H1 (cell line): Measurements from ENCODE around the gene USP9Y. TPM values are rescaled to one million over a fixed set of nuclear protein-coding genes. Genes with fewer than 3 reads are reported as not detected.

ENCODE experiments used
- CTCF ChIA-PET: fragments of 300-600 bp; sonication (Branson Sonifier 250); formaldehyde crosslinking; loops from one replicate; lab custom pipeline; 2021; ENCODE audit not compliant: partially characterized antibody; lab: Charles Lee
- POLR2A ChIA-PET: fragments of 300-600 bp; sonication (Branson Sonifier 250); formaldehyde crosslinking; loops from one replicate; lab custom pipeline; 2021; ENCODE audit warnings: inconsistent platforms; ENCODE audit not compliant: partially characterized antibody; lab: Charles Lee
- DNase-seq, 2 experiments: peaks; one replicate each; pipeline versions ENCODE4 v3.0.0 to v3.0.0-alpha.2; 2010 to 2022; ENCODE audit warnings: low spot score in 2 of 2, low read depth in 1 of 2, mixed read lengths in 1 of 2
- FAIRE-seq: peaks from 2 replicates; lab custom pipeline; 2011; peaks lifted over from hg19 to GRCh38; lab: Jason Lieb, UNC
- H2AFZ ChIP-seq: 2 replicates; pipeline ENCODE4 v1.8.1; 2012; ENCODE audit warnings: low read length, inconsistent platforms
- H2AK5ac ChIP-seq: 2 replicates; pipeline ENCODE4 v1.6.1; 2013; ENCODE audit warnings: low read depth, low read length
- H2BK120ac ChIP-seq: replicated peaks from 2 replicates; pipeline ENCODE3; 2013; ENCODE audit warnings: low read depth, low read length, inconsistent platforms
- H2BK12ac ChIP-seq: 2 replicates; pipeline ENCODE4 v1.6.1; 2013; ENCODE audit warnings: low read depth, low read length
- H2BK15ac ChIP-seq: 2 replicates; pipeline ENCODE4 v1.6.1; 2013; ENCODE audit warnings: low read length
- H2BK20ac ChIP-seq: 2 replicates; pipeline ENCODE4 v1.6.1; 2013; ENCODE audit warnings: low read length
- H2BK5ac ChIP-seq: 2 replicates; pipeline ENCODE4 v1.6.1; 2013; ENCODE audit warnings: low read depth, low read length
- H3K14ac ChIP-seq: 2 replicates; pipeline ENCODE4 v1.6.1; 2013; ENCODE audit warnings: inconsistent platforms; ENCODE audit not compliant: insufficient read length
- H3K18ac ChIP-seq: 2 replicates; pipeline ENCODE4 v1.6.1; 2013; ENCODE audit warnings: low read length; ENCODE audit errors: extremely low read depth
- H3K23ac ChIP-seq: 2 replicates; pipeline ENCODE4 v1.6.1; 2013; ENCODE audit warnings: inconsistent platforms; ENCODE audit not compliant: insufficient read length
- H3K23me2 ChIP-seq: 2 replicates; pipeline ENCODE4 v1.6.1; 2013; ENCODE audit warnings: low read depth, low read length
- H3K27ac ChIP-seq: 2 replicates; pipeline ENCODE4 v1.6.1; 2011; ENCODE audit warnings: low read depth, low read length, inconsistent platforms
- H3K27me3 ChIP-seq, 4 experiments: replicated peaks in 1 of 4; 1 replicate in 1 of 4; 2 replicates in 3 of 4; pipeline versions ENCODE4 v1.6.1 to v1.8.1; 2011 to 2013; ENCODE audit warnings: low read length in 3 of 4, mild to moderate bottlenecking in 3 of 4, inconsistent platforms in 2 of 4, mixed read lengths in 2 of 4, moderate library complexity in 1 of 4; ENCODE audit not compliant: control insufficient read depth in 3 of 4, insufficient read depth in 3 of 4; ENCODE audit errors: extremely low read depth in 1 of 4
- H3K36me3 ChIP-seq, 4 experiments: 2 replicates each; pipeline versions ENCODE4 v1.6.1 to v1.8.1; 2011 to 2013; ENCODE audit warnings: mild to moderate bottlenecking in 4 of 4, low read length in 3 of 4, moderate library complexity in 2 of 4, control low read depth in 1 of 4, inconsistent platforms in 1 of 4; ENCODE audit not compliant: insufficient read depth in 4 of 4, control insufficient read depth in 2 of 4
- H3K4ac ChIP-seq: replicated peaks from 2 replicates; pipeline ENCODE3; 2013; ENCODE audit warnings: low read length, low read depth, mixed read lengths, inconsistent platforms; ENCODE audit not compliant: insufficient read length
- H3K4me1 ChIP-seq, 4 experiments: replicated peaks in 1 of 4; 1 replicate in 1 of 4; 2 replicates in 3 of 4; pipeline versions ENCODE4 v1.6.1 to v1.8.1; 2011 to 2013; ENCODE audit warnings: low read length in 3 of 4, inconsistent platforms in 2 of 4, mixed read lengths in 1 of 4; ENCODE audit not compliant: insufficient read depth in 4 of 4, control insufficient read depth in 3 of 4
- H3K4me2 ChIP-seq, 2 experiments: 2 replicates each; pipeline versions ENCODE4 v1.6.1 to v1.8.1; 2011 to 2013; ENCODE audit warnings: low read depth in 2 of 2, low read length in 2 of 2, control low read depth in 1 of 2, inconsistent platforms in 1 of 2, mild to moderate bottlenecking in 1 of 2; ENCODE audit not compliant: insufficient read depth in 1 of 2
- H3K4me3 ChIP-seq, 4 experiments: fragments of 200-600, 300-600 bp in 1 of 4; sonication (generic), shearing (Covaris generic), sonication (Bioruptor Twin) in 1 of 4; 2 replicates each; pipeline versions ENCODE4 v1.5.1 to v1.8.1; 2011 to 2016; ENCODE audit warnings: low read length in 4 of 4, low read depth in 3 of 4, control low read depth in 2 of 4, inconsistent platforms in 2 of 4, mild to moderate bottlenecking in 2 of 4, mixed read lengths in 1 of 4, moderate library complexity in 1 of 4; ENCODE audit not compliant: insufficient read depth in 2 of 4; ENCODE audit errors: extremely low read depth in 1 of 4
- H3K56ac ChIP-seq: replicated peaks from 2 replicates; pipeline ENCODE3; 2013; ENCODE audit warnings: low read depth, mild to moderate bottlenecking, mixed read lengths, low read length, inconsistent platforms; ENCODE audit not compliant: insufficient read length
- H3K79me1 ChIP-seq: 2 replicates; pipeline ENCODE4 v1.6.1; 2013; ENCODE audit warnings: low read depth, low read length, control low read depth
- H3K79me2 ChIP-seq, 2 experiments: 2 replicates each; pipeline versions ENCODE4 v1.6.1 to v1.8.1; 2012 to 2013; ENCODE audit warnings: low read length in 2 of 2, mild to moderate bottlenecking in 2 of 2, inconsistent platforms in 1 of 2; ENCODE audit not compliant: insufficient read depth in 2 of 2, control insufficient read depth in 1 of 2
- H3K9ac ChIP-seq, 4 experiments: replicated peaks in 1 of 4; 1 replicate in 1 of 4; 2 replicates in 3 of 4; pipeline versions ENCODE4 v1.6.1 to v1.8.1; 2011 to 2013; ENCODE audit warnings: low read depth in 3 of 4, low read length in 3 of 4, control low read depth in 2 of 4, mild to moderate bottlenecking in 2 of 4, moderate library complexity in 2 of 4, inconsistent platforms in 1 of 4; ENCODE audit errors: extremely low read depth in 1 of 4
- H3K9me3 ChIP-seq, 2 experiments: 2 replicates each; pipeline versions ENCODE4 v1.6.1 to v1.8.1; 2012 to 2013; ENCODE audit warnings: mild to moderate bottlenecking in 2 of 2, moderate library complexity in 2 of 2, control low read depth in 1 of 2, inconsistent platforms in 1 of 2, low read depth in 1 of 2, low read length in 1 of 2, mixed read lengths in 1 of 2; ENCODE audit not compliant: insufficient read depth in 2 of 2
- H4K20me1 ChIP-seq, 2 experiments: replicated peaks in 1 of 2; 2 replicates each; pipeline versions ENCODE3 to v1.8.1; 2011 to 2013; ENCODE audit warnings: inconsistent platforms in 2 of 2, low read length in 2 of 2, mild to moderate bottlenecking in 1 of 2; ENCODE audit not compliant: insufficient read depth in 2 of 2, control insufficient read depth in 1 of 2
- H4K5ac ChIP-seq: 2 replicates; pipeline ENCODE4 v1.6.1; 2013; ENCODE audit warnings: low read length, low read depth, mixed read lengths, inconsistent platforms; ENCODE audit not compliant: insufficient read length
- H4K8ac ChIP-seq: 2 replicates; pipeline ENCODE4 v1.8.0; 2013; ENCODE audit warnings: mild to moderate bottlenecking, moderate library complexity, low read length, inconsistent platforms; ENCODE audit not compliant: insufficient read depth; ENCODE audit errors: extremely low read depth
- H4K91ac ChIP-seq: replicated peaks from 2 replicates; pipeline ENCODE3; 2013; ENCODE audit warnings: low read length, mixed read lengths, inconsistent platforms; ENCODE audit not compliant: insufficient read length
- ATF2 ChIP-seq: IDR thresholded peaks from 2 replicates; pipeline ENCODE4 v1.6.1; 2012; ENCODE audit warnings: low read length, inconsistent platforms
- ATF3 ChIP-seq: IDR thresholded peaks from 2 replicates; pipeline ENCODE4 v1.6.1; 2011; ENCODE audit warnings: low read depth, mild to moderate bottlenecking, low read length; ENCODE audit not compliant: insufficient read depth
- BACH1 ChIP-seq: IDR thresholded peaks from 2 replicates; pipeline ENCODE4 v1.6.1; 2012; ENCODE audit warnings: low read length, improper control_type of control experiment
- CEBPB ChIP-seq: IDR thresholded peaks from 2 replicates; pipeline ENCODE4 v1.6.1; 2012; ENCODE audit warnings: low read depth, low read length
- NANOG ChIP-seq: IDR thresholded peaks from 2 replicates; pipeline ENCODE4 v1.6.1; 2011; ENCODE audit warnings: low read length, low read depth, mild to moderate bottlenecking, inconsistent platforms; ENCODE audit not compliant: insufficient read depth, poor library complexity, severe bottlenecking
- POU5F1 ChIP-seq: IDR thresholded peaks from 2 replicates; pipeline ENCODE4 v1.6.1; 2011; ENCODE audit warnings: low read depth, mild to moderate bottlenecking, low read length, moderate library complexity
- SIRT6 ChIP-seq: IDR thresholded peaks from one replicate; pipeline ENCODE4 v1.7.1; 2012; ENCODE audit warnings: low read length, inconsistent platforms
- TAF1 ChIP-seq: IDR thresholded peaks from 2 replicates; pipeline ENCODE4 v1.6.1; 2011; ENCODE audit warnings: mild to moderate bottlenecking, low read depth, low read length
- WGBS, 2 experiments: shearing (Covaris generic) in 1 of 2; methylation state at CpG; one replicate each; pipeline versions ENCODE4 v1.1.6 to v1.1.7; 2013 to 2015; ENCODE audit warnings: low lambda C conversion rate in 2 of 2, mixed read lengths in 2 of 2, inconsistent platforms in 1 of 2, low coverage in 1 of 2, missing lambda C conversion rate in 1 of 2; ENCODE audit not compliant: insufficient replicate concordance in 2 of 2, insufficient coverage in 1 of 2, insufficient read length in 1 of 2; ENCODE audit errors: extremely low coverage in 1 of 2, missing lambda C conversion rate in 1 of 2; 5-methylcytosine and 5-hydroxymethylcytosine counted together
- polyA plus RNA-seq, 7 experiments: library from polyadenylated mRNA; depleted of rRNA in 3 of 7; stranded (reverse) in 5 of 7; unstranded in 2 of 7; fragments of >200 nt in 5 of 7; fragments of 200-250 nt in 2 of 7; gene quantifications; 1 replicate in 5 of 7; 2 replicates in 1 of 7; 4 replicates in 1 of 7; pipeline versions ENCODE4 v1.2.1 to v1.2.3, GENCODE V29; 2011 to 2013; ENCODE audit warnings: missing spikeins in 2 of 7, mixed read lengths in 2 of 7
- total RNA-seq: library from RNA; stranded (reverse); fragmentation: NEBNext Ultra II Directional; extraction: Animal tissue kit (Norgen Biotek cat#: 25700); gene quantifications from 2 replicates; pipeline ENCODE4 v1.2.1, GENCODE V29; 2021
- TF ChIP-seq, protein P1 (sequence below), 3 experiments: IDR thresholded peaks; 1 replicate in 2 of 3; 2 replicates in 1 of 3; pipeline versions ENCODE4 v1.5.1 to v1.6.1; 2011; ENCODE audit warnings: low read length in 3 of 3, mild to moderate bottlenecking in 3 of 3, inconsistent platforms in 2 of 3, low read depth in 1 of 3, moderate library complexity in 1 of 3; ENCODE audit not compliant: insufficient read depth in 1 of 3; ENCODE audit errors: control extremely low read depth in 1 of 3

The USP9Y gene
- total and polyA plus RNA-seq, 2 of the 8 experiments (the other 6 are each of a cell fraction or from before 2014, with no cell fraction given): 28.3 to 34.1 TPM

GRCh38 chrY:12681535-12681934, 19.5 kb upstream of the USP9Y start:
- FAIRE-seq: no peak
- no peaks in the 10 kb centered on the region for H3K79me1 ChIP-seq
- TF ChIP-seq POU5F1: no peak
- TF ChIP-seq TAF1: no peak
- no peak for TF ChIP-seq SIRT6
- no peak for TF ChIP-seq ATF2
- no peak for TF ChIP-seq CEBPB
- no peak for TF ChIP-seq NANOG
- TF ChIP-seq, protein P1, sequence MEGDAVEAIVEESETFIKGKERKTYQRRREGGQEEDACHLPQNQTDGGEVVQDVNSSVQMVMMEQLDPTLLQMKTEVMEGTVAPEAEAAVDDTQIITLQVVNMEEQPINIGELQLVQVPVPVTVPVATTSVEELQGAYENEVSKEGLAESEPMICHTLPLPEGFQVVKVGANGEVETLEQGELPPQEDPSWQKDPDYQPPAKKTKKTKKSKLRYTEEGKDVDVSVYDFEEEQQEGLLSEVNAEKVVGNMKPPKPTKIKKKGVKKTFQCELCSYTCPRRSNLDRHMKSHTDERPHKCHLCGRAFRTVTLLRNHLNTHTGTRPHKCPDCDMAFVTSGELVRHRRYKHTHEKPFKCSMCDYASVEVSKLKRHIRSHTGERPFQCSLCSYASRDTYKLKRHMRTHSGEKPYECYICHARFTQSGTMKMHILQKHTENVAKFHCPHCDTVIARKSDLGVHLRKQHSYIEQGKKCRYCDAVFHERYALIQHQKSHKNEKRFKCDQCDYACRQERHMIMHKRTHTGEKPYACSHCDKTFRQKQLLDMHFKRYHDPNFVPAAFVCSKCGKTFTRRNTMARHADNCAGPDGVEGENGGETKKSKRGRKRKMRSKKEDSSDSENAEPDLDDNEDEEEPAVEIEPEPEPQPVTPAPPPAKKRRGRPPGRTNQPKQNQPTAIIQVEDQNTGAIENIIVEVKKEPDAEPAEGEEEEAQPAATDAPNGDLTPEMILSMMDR (IDR thresholded peaks at IDR 0.05; ENCODE audit: control extremely low read depth in 1 of 3, insufficient read depth in 1 of 3, low read depth in 1 of 3, low read length in 3 of 3): no peak
- no peak for TF ChIP-seq BACH1
- no peak for TF ChIP-seq ATF3

More at GRCh38 chrY:12681535-12681934, 19.5 kb upstream of the USP9Y start:
- no peak overlapping the region for H2BK120ac ChIP-seq
- H3K79me2 ChIP-seq: peaks cover 0 to 93% of the 10 kb centered on the region in 2 experiments; a peak in 2 of 4 replicates
- H3K56ac ChIP-seq: no peak overlapping the region
- no peak overlapping the region for H2BK15ac ChIP-seq
- H2AK5ac ChIP-seq: no peak overlapping the region
- H2BK20ac ChIP-seq: no peak overlapping the region
- peaks cover 0 to 11% (median 2%) of the 10 kb centered on the region in 4 experiments; a peak in 2 of 8 replicates for H3K36me3 ChIP-seq
- H3K23ac ChIP-seq: no peak overlapping the region
- H2BK12ac ChIP-seq: no peak overlapping the region
- peak overlapping the region in 1 of 2 experiments; percentile 38; a peak in 2 of 4 replicates for H3K4me2 ChIP-seq
- no peaks in the 10 kb centered on the region for H3K27me3 ChIP-seq
- POLR2A ChIA-PET: interaction anchor here (1.1 to 1.5 kb wide), 2 partner anchors 11 to 16 kb away, joined by 3 to 4 read pairs; no protein-coding TSS in a partner anchor
- no peak for DNase-seq
- H3K27ac ChIP-seq: no peak overlapping the region
- H3K14ac ChIP-seq: no peak overlapping the region
- peaks cover 0 to 19% (median 0%) of the 10 kb centered on the region in 4 experiments; a peak in 4 of 7 replicates for H3K4me1 ChIP-seq
- H4K5ac ChIP-seq: no peak overlapping the region
- H3K4me3 ChIP-seq: no peak overlapping the region
- no peak overlapping the region for H2BK5ac ChIP-seq
- H4K91ac ChIP-seq: no peak overlapping the region
- no peak overlapping the region for H4K8ac ChIP-seq
- no peak overlapping the region for H3K9ac ChIP-seq
- no peaks in the 10 kb centered on the region for H3K23me2 ChIP-seq
- no peaks in the 10 kb centered on the region for H3K9me3 ChIP-seq
- H3K18ac ChIP-seq: peak overlapping the region; percentile 32; the same call in 1 of the 2 replicates
- CTCF ChIA-PET: no interaction called here
- H3K4ac ChIP-seq: no peak overlapping the region
- WGBS, 2 experiments: 80% methylated on average over 2 of the region's 2 CpGs; no CpG with 5 or more reads in 1 of the 2 experiments
- H2AFZ ChIP-seq: no peak overlapping the region
- H4K20me1 ChIP-seq: no peaks in the 10 kb centered on the region
